Measurements from ENCODE around the gene DGCR2.

- TF ChIP-seq, protein P1, sequence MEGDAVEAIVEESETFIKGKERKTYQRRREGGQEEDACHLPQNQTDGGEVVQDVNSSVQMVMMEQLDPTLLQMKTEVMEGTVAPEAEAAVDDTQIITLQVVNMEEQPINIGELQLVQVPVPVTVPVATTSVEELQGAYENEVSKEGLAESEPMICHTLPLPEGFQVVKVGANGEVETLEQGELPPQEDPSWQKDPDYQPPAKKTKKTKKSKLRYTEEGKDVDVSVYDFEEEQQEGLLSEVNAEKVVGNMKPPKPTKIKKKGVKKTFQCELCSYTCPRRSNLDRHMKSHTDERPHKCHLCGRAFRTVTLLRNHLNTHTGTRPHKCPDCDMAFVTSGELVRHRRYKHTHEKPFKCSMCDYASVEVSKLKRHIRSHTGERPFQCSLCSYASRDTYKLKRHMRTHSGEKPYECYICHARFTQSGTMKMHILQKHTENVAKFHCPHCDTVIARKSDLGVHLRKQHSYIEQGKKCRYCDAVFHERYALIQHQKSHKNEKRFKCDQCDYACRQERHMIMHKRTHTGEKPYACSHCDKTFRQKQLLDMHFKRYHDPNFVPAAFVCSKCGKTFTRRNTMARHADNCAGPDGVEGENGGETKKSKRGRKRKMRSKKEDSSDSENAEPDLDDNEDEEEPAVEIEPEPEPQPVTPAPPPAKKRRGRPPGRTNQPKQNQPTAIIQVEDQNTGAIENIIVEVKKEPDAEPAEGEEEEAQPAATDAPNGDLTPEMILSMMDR (IDR thresholded peaks at IDR 0.05; ENCODE audit: low read depth, low read length): no peak
- TF ChIP-seq EZH2phosphoT487 (IDR thresholded peaks at IDR 0.05; ENCODE audit: low read depth): no peak
Observed at GRCh38 chr22:18994056-18994455, 128.2 kb downstream of the DGCR2 start.

Measured in OCI-LY3 (cell line).